Caco-2 (cell line): Measurements from ENCODE around the gene BRINP2. TPM values are rescaled to one million over a fixed set of nuclear protein-coding genes. Genes with fewer than 3 reads are reported as not detected.

Source experiments
- BruUV-seq: library from RNA; stranded (reverse); fragments of 400-500 nt; replicated peaks from 2 replicates; lab custom pipeline; 2021; lab: Mats Ljungman, UMichigan
- CTCF ChIA-PET: fragments of 300-600 bp; sonication (Branson Sonifier 250); formaldehyde crosslinking; loops from one replicate; lab custom pipeline; 2022; ENCODE audit warnings: antibody characterized with exemption; lab: Charles Lee
- POLR2A ChIA-PET: fragments of 300-600 bp; sonication (Branson Sonifier 250); formaldehyde crosslinking; loops from one replicate; lab custom pipeline; 2022; ENCODE audit warnings: antibody characterized with exemption; lab: Charles Lee
- DNase-seq, 2 experiments: peaks; one replicate each; pipeline versions ENCODE4 v3.0.0 to v3.0.0-alpha.2; 2020 to 2022
- H3K27me3 ChIP-seq: replicated peaks from 2 replicates; pipeline ENCODE4 v1.6.0; 2011; ENCODE audit warnings: low read length; ENCODE audit not compliant: control insufficient read depth, insufficient read depth
- H3K36me3 ChIP-seq: 2 replicates; pipeline ENCODE4 v1.5.1; 2011; ENCODE audit warnings: low read length; ENCODE audit not compliant: control insufficient read depth, insufficient read depth
- H3K4me1 ChIP-seq: fragments of 250-450 bp; sonication (Bioruptor Pico); 2 replicates; pipeline ENCODE4 v1.5.1; 2020; ENCODE audit warnings: mild to moderate bottlenecking
- H3K4me3 ChIP-seq: 2 replicates; pipeline ENCODE4 v1.5.1; 2011; ENCODE audit warnings: low read depth, mild to moderate bottlenecking, control low read depth, low read length
- H3K9me3 ChIP-seq: fragments of 250-450 bp; sonication (Bioruptor Pico); 2 replicates; pipeline ENCODE4 v1.5.1; 2020; ENCODE audit warnings: mild to moderate bottlenecking, moderate library complexity
- H3K27ac Mint-ChIP-seq: one replicate; pipeline ENCODE4 v1.8.0; 2022; ENCODE audit warnings: mixed read lengths; ENCODE audit not compliant: unreplicated experiment
- H3K27me3 Mint-ChIP-seq: one replicate; pipeline ENCODE4 v1.8.0; 2022; ENCODE audit warnings: mixed read lengths; ENCODE audit not compliant: insufficient read depth, unreplicated experiment
- H3K36me3 Mint-ChIP-seq: one replicate; pipeline ENCODE4 v1.8.0; 2022; ENCODE audit warnings: mild to moderate bottlenecking, mixed read lengths; ENCODE audit not compliant: insufficient read depth, unreplicated experiment
- H3K4me1 Mint-ChIP-seq: one replicate; pipeline ENCODE4 v1.8.0; 2022; ENCODE audit warnings: low read depth, mixed read lengths; ENCODE audit not compliant: unreplicated experiment
- H3K4me3 Mint-ChIP-seq: one replicate; pipeline ENCODE4 v1.8.0; 2022; ENCODE audit warnings: mild to moderate bottlenecking, moderate library complexity, mixed read lengths; ENCODE audit not compliant: unreplicated experiment
- H3K9me3 Mint-ChIP-seq: one replicate; pipeline ENCODE4 v1.8.0; 2022; ENCODE audit warnings: mixed read lengths; ENCODE audit not compliant: unreplicated experiment
- intact Hi-C: fragments of 100-400 bp; cut with micrococcal nuclease; formaldehyde crosslinking; loops from one replicate; pipeline ENCODE4 v1.10.0; 2022; ENCODE audit not compliant: unreplicated experiment
- total RNA-seq: library from RNA; stranded (reverse); gene quantifications from 2 replicates; pipeline ENCODE4 v1.2.3, GENCODE V29; 2022
- TF ChIP-seq, protein P1 (sequence below), 2 experiments: fragments of 200-600 bp in 1 of 2; IDR thresholded peaks; 1 replicate in 1 of 2; 2 replicates in 1 of 2; pipeline versions ENCODE4 v1.5.1 to v1.8.0; 2011 to 2022; ENCODE audit warnings: antibody characterized with exemption in 1 of 2, control low read depth in 1 of 2, inconsistent platforms in 1 of 2, low read depth in 1 of 2, low read length in 1 of 2, mild to moderate bottlenecking in 1 of 2, moderate library complexity in 1 of 2; ENCODE audit not compliant: insufficient read depth in 1 of 2, severe bottlenecking in 1 of 2, unreplicated experiment in 1 of 2

The BRINP2 gene
- total RNA-seq, 1 experiment from 2014 or later = not detected

GRCh38 chr1:177246710-177247580, 76.2 kb downstream of the BRINP2 start:
- H3K27me3 ChIP-seq = no peaks in the 10 kb centered on the region
- H3K27ac Mint-ChIP-seq = no peak overlapping the region
- ChIA-PET CTCF (no interaction called here), POLR2A (no interaction called here)
- H3K4me1 ChIP-seq = no peaks in the 10 kb centered on the region
- H3K9me3 Mint-ChIP-seq = no peaks in the 10 kb centered on the region
- DNase-seq = no peak
- no peak overlapping the region for H3K4me3 ChIP-seq
- TF ChIP-seq, protein P1, sequence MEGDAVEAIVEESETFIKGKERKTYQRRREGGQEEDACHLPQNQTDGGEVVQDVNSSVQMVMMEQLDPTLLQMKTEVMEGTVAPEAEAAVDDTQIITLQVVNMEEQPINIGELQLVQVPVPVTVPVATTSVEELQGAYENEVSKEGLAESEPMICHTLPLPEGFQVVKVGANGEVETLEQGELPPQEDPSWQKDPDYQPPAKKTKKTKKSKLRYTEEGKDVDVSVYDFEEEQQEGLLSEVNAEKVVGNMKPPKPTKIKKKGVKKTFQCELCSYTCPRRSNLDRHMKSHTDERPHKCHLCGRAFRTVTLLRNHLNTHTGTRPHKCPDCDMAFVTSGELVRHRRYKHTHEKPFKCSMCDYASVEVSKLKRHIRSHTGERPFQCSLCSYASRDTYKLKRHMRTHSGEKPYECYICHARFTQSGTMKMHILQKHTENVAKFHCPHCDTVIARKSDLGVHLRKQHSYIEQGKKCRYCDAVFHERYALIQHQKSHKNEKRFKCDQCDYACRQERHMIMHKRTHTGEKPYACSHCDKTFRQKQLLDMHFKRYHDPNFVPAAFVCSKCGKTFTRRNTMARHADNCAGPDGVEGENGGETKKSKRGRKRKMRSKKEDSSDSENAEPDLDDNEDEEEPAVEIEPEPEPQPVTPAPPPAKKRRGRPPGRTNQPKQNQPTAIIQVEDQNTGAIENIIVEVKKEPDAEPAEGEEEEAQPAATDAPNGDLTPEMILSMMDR (IDR thresholded peaks at IDR 0.05; ENCODE audit: insufficient read depth in 1 of 2, low read depth in 1 of 2, low read length in 1 of 2, severe bottlenecking in 1 of 2, unreplicated experiment in 1 of 2) = no peak
- H3K9me3 ChIP-seq = no peaks in the 10 kb centered on the region
- H3K27me3 Mint-ChIP-seq = peaks cover 7% of the 10 kb centered on the region
- no peaks in the 10 kb centered on the region for H3K36me3 Mint-ChIP-seq
- intact Hi-C loops = no loop called here
- no peaks in the 10 kb centered on the region for H3K36me3 ChIP-seq
- BruUV-seq = no TSS peak
- no peak overlapping the region for H3K4me3 Mint-ChIP-seq
- H3K4me1 Mint-ChIP-seq = no peaks in the 10 kb centered on the region

- H3K9me3 ChIP-seq = no peaks in the 10 kb centered on the region
- H3K36me3 ChIP-seq = no peaks in the 10 kb centered on the region
- intact Hi-C loops = no loop called here
- no peak overlapping the region for H3K4me3 ChIP-seq
- ChIA-PET CTCF (no interaction called here), POLR2A (no interaction called here)
- no TSS peak for BruUV-seq
- Mint-ChIP-seq H3K36me3 (no peaks in the 10 kb centered on the region), H3K4me3 (no peak overlapping the region), H3K27ac (no peak overlapping the region), H3K27me3 (no peaks in the 10 kb centered on the region), H3K9me3 (no peaks in the 10 kb centered on the region), H3K4me1 (no peaks in the 10 kb centered on the region)
- DNase-seq = no peak
- no peaks in the 10 kb centered on the region for H3K4me1 ChIP-seq
- no peaks in the 10 kb centered on the region for H3K27me3 ChIP-seq
- TF ChIP-seq, protein P1 (IDR thresholded peaks at IDR 0.05; ENCODE audit: insufficient read depth in 1 of 2, low read depth in 1 of 2, low read length in 1 of 2, severe bottlenecking in 1 of 2, unreplicated experiment in 1 of 2) = no peak
These were observed 76.9 kb downstream of the BRINP2 start for GRCh38 chr1:177247623-177248176.

GRCh38 chr1:177248258-177248657, 77.5 kb downstream of the BRINP2 start:
- TF ChIP-seq, protein P1 (IDR thresholded peaks at IDR 0.05; ENCODE audit: insufficient read depth in 1 of 2, low read depth in 1 of 2, low read length in 1 of 2, severe bottlenecking in 1 of 2, unreplicated experiment in 1 of 2) = no peak
- intact Hi-C loops = no loop called here
- no peak for DNase-seq
- no peak overlapping the region for H3K4me3 Mint-ChIP-seq
- no peaks in the 10 kb centered on the region for H3K36me3 Mint-ChIP-seq
- H3K4me1 Mint-ChIP-seq = no peaks in the 10 kb centered on the region
- H3K27ac Mint-ChIP-seq = no peak overlapping the region
- Histone ChIP-seq H3K36me3 (no peaks in the 10 kb centered on the region), H3K27me3 (no peaks in the 10 kb centered on the region), H3K9me3 (no peaks in the 10 kb centered on the region), H3K4me3 (no peak overlapping the region), H3K4me1 (no peaks in the 10 kb centered on the region)
- no TSS peak for BruUV-seq
- H3K27me3 Mint-ChIP-seq = no peaks in the 10 kb centered on the region
- H3K9me3 Mint-ChIP-seq = no peaks in the 10 kb centered on the region
- ChIA-PET POLR2A (no interaction called here), CTCF (no interaction called here)
